ENCODE data around the gene IRF8.

IRF8 gene

DNA sequence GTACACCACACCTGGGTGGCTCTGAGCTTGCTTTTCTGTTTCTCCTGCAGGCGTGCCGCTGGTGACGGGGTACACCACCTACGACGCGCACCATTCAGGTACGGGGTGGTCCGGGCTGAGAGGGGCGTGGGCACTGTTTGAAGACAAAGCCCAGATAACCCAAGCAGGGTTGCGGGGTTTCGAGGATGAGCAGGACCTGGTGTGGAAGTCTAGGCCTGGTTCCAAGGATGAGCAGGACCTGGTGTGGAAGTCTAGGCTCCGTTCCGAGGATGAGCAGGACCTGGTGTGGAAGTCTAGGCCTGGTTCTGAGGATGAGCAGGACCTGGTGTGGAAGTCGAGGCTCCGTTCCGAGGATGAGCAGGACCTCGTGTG lies 15.4 kb downstream of the IRF8 start:
- DNase-seq = no peak

DNA sequence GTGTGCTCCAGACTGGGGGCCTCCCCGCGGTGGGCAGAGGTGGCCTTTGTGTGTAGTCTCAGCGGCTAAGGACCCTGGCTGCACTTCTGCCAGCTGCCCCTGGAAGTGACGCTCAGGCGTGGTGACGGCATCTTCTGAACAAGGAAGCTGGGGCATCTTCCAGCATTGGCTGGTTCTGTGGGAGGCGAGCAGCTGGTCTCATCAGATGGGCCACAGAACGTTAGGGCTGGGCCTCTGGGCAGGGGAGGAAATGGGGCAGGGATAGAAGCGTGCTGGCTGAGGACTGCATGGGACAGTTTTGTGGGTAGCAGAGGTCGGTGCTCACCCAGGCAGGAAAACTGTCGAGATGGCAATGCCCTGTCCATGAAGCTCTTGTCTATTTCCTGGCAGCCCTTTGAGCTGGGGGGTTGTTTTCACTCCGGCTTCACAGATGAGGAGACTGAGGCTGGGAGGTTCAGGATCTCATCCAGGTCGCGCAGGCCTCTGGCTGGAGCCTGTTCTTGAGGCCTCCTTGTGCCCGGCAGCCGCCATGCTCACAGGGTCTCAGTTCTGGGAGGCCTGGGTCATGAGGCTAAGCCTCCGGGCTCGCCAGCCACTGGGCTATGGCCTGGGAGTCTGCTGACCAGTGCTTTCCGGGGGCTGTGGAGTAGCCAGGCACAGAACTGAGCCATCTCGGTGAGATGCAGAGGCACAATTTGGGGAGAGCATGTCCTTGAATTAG lies 16.3 kb downstream of the IRF8 start:
- no peak for DNase-seq

GRCh38 chr16:85916141-85916890 lies 17.4 kb downstream of the IRF8 start:
- DNase-seq = no peak

DNA sequence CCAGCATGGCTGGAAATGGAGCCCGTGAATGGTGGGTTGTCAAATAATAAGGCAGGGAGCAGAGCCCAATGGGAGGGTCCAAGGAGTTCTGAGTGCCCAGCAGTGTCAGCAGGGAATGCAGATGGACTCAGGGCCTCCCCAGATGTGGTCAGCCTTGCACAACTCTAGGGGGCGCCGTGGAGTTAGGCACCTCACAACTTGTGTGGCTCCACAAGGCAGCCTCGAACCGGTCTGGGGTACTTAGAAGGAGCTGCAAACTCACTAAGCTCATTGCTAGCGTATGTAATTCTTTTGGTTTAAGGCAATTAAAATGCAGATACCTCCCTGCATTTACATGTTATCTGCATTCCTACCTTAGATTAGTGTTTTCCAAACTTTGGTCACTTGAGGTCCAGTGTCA lies 18.1 kb downstream of the IRF8 start:
- DNase-seq = no peak

DNA sequence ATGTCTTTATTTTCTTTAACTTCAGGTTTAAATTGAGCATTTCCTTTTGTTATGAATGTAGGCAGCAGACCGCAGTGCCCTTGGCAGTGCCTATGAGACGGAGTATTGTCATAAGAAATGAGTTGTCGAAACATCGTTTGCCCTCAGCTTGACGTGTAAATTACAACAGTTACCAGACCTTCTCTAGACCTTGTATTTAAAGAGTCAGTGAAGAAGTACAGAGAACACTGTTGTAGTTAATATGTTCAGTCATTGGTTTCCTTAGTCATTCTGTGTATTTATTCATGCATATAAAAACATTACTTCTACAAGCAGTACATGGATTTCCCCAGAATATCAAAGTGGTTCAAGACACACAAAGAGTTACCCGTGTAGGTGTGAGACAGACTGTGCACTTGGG lies 19.0 kb downstream of the IRF8 start:
- no peak for DNase-seq

DNA sequence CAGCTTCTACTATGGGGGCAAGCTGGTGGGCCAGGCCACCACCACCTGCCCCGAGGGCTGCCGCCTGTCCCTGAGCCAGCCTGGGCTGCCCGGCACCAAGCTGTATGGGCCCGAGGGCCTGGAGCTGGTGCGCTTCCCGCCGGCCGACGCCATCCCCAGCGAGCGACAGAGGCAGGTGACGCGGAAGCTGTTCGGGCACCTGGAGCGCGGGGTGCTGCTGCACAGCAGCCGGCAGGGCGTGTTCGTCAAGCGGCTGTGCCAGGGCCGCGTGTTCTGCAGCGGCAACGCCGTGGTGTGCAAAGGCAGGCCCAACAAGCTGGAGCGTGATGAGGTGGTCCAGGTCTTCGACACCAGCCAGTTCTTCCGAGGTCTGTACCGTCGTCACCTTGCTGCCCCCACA lies 19.5 kb downstream of the IRF8 start:
- DNase-seq = no peak

GRCh38 chr16:85919271-85920267 lies 20.6 kb downstream of the IRF8 start:
- DNase-seq = no peak

GRCh38 chr16:85921026-85921425 lies 22.1 kb downstream of the IRF8 start:
- no peak for DNase-seq

DNA sequence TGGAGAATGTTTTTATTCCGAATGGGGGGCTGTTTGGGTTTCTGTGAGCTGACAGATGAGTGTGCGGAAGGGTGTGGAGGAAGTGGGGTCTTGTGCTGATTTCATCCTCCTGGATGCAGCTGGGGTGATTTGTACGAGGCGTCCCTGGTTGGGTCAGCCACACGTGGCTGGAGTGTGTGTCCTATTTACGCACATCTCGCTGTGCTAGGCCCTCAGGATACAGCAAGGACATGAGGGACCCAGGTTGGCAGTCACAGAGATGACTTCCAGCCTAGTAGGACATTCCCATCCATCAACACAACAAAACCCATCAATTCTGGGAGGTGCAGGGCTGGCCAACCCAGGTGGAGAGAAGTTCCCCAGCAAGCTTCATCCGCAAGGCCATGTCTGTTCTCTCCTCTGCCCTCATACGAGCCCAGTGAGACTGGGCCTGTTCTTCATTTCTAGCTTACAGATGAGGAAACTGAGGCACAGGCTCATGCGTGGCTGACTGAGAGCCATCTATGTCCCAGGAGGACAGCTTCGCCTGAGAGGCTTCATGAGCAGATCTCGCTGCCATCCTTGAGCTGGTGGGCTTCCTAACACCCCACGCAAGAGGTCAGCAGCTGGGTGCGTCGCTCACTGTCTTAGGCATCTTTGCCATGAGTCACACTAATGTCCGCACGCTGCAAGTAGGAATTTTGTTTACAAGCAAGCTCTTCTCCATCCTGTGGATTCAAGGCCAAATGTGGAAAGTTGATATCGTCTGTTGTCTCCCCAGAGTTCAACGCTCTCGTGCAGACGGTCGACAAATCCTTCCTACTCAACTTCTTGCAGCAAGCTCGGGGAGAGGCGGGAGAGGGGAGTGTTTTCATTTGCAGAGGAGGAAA lies 24.4 kb downstream of the IRF8 start:
- no peak for DNase-seq

DNA sequence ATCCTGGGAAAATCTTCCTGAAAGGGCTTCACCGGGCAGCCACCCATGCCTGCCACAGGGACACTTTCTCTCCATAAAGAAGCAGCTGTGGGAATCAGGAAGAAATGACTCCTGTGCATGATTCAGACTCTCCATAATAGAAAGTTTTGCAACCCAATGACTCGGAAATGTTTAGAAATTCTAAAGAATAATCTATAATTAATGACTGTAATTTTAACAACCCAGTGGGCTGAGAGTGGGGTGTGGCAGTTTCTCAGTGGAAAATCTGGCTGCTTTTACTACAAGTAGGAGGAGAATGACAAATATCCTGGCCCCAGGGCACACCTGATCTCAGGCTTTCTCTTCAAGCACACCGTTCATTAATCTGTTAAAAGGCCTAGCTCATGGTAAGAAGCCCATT lies 25.7 kb downstream of the IRF8 start:
- no peak for DNase-seq

DNA sequence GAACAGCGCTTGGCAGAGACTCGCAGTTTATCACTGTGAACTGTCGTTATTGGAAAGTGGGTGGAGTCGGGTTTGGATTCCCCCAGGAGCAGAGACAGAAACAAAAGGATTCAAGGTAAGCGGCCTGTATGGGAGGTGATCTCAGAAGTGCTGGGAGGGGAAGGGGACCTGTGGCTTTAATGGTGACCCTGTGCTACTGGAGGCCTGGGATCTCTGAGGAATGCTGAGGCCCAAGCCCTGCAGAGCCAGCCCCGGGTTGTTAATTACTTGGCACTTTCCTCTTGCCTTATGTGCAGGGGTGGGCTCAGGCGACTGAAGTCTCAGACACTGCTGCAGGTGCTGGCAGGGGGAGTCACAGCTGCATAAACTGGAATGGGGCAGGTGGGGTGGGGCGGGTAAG lies 27.4 kb downstream of the IRF8 start:
- no peak for DNase-seq

DNA sequence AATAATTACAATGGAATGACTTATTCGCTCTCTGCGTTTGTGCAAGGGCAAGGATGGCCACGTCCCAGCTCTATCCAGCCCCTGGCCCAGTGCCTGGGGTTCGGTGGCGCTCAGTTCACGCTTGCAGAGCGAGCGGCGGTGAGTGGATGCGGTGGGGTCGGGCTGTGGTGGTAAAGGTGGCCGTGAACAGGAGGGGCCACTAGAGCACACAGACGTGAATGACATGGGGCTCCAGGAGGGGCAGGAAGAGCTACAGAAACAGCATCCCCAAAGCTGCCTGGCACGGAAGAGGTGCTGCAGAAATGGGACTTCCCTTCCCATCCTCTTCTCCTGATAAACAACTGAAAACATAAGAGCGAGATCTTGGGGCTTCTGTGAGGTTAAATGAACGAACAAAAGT lies 28.4 kb downstream of the IRF8 start:
- DNase-seq = no peak

GRCh38 chr16:85927959-85928358 lies 29.0 kb downstream of the IRF8 start:
- no peak for DNase-seq

DNA sequence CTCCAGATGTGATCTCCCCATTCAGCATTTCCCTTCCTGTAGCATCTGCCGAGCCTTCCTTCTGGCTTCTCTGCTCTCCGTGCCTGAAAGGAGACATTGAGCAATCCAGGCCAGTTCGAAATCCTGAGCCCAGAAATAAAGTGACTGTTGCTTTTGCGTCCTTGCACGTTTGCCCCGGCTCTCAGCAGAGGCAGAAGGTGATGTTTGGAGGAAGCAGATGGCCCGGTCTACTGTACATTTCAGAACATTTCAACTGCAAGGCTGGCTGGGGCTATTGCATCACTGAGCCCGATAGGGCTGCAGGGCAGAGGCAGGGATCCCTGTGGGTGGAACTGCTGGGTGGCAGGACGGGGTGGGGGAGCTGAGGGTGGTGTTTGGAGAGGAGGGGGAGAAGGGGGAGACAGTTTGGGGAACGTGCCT lies 29.4 kb downstream of the IRF8 start:
- no peak for DNase-seq

DNA sequence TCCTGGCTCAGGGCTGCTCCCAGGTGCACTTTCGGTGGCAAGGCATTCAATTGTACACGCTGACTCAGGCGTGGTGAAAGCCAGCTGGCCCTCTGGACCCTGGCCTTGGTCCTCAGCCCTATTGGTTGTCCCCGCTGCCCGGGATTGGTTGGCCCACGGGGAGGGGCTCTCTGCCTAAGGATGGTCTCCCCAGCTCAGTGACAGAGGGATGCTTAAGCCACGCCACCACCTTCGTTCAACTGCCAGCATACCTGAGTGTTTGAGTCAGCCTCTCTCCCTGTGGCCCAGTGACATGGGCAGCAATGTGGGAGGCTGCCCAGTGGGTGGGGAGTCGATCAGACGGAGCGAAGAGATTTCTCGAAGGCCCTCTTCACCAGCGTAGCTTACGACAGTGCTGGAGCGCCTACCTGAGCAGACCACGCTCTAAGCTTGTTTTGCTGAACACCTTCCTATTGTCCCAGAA lies 30.3 kb downstream of the IRF8 start:
- no peak for DNase-seq

DNA sequence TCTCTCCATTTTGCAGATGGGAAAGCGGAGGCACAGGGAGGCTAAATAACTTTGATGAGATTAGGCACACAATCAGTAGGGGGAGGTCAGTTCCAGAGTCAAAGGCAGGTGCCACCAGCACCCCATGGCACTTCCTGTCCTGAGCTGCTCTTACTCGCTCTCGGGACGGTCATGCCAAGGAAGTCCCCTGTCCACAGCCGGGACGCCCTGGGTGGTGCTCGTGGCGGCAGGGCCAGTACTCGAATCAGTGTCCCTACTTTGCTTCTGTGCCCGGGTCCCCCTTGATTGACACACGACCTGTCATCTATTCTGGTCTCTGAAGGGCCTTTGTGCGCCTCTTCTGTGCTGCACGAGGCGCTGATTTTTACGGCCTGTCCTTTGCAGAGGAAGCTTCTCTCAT lies 31.3 kb downstream of the IRF8 start:
- no peak for DNase-seq

GRCh38 chr16:85931596-85932402 lies 32.8 kb downstream of the IRF8 start:
- DNase-seq = no peak

DNA sequence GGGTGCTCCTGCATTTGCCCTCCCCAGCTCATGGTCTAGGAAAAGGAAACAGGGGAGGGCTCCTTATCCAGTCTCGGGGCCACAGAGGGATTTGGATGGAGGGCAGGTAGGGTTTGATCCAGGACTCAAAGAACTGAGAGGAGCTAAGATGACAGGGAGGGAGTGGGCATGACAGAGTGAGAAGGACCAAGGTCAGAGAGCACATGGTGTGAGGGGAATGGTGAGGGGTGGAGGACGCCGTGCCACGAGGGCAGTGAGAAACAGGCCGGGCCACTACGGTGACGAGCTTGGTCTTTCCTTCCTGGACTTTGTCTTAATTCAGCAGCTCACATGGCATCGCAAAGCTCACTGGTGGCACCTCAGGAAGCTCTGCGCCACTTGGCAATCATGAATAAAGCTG lies 35.2 kb downstream of the IRF8 start:
- no peak for DNase-seq

- DNase-seq = no peak
Observed at GRCh38 chr16:85935391-85935973, 36.5 kb downstream of the IRF8 start.

DNA sequence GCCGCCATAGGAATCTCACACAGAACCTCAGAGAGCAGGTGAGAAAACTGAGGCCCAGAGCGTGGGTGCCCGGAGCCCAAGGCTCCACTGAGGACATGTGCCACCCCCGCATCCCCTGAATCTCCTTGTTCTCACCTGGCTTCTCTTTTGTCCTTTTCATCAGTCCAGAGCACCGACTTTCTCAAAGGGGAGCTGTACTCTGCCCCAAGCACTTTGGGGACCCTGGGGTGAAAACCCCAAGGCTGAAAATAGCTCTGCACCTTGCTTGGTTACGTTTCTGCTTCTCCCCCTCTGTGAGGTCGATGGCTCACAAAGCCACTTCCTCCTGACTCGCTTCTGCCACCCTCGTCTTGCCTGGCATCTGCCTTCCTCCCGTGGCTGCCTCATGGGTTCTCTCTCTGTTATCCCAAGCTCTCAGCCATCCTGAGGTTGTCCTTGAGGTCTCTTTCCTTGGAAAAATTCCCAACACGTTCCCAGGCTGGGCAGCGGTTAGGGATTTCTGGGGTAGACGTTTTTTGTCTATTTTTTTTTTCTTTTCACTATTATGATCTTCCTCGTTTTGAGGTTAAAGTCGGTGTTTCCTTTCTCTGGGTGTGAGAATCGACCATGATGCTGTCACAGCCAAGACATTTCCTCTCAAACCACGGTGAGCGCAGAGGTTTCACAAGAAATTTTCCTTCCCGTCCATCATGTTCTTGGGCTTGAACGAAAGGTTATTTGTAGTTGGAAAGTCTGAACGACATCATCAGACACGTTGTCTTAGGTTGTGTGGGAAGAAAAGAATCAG lies 37.2 kb downstream of the IRF8 start:
- no peak for DNase-seq

Data from NCI-H1105 treated with DMSO at 0.1 percent for 48 hours (cell line).